CD4-positive, CD25-positive, alpha-beta regulatory T cell (primary cell): ENCODE data around the gene COPZ1. TPM values are rescaled to one million over a fixed set of nuclear protein-coding genes. Genes with fewer than 3 reads are reported as not detected.

Experiments
- ATAC-seq, 2 donors: fragments of 150-1000 bp; cut with Tn5 transposase; one replicate each; pipeline ENCODE4 v1.10.0; 2021; ENCODE audit warnings: low read depth in 2 of 2, moderate number of reproducible peaks in 2 of 2, moderate library complexity in 1 of 2
- DNase-seq, 3 donors: peaks; one replicate each; pipeline versions ENCODE4 v3.0.0 to v3.0.0-alpha.2; 2012 to 2022; ENCODE audit warnings: mixed read lengths in 1 of 3
- H3K27ac ChIP-seq: one replicate; pipeline ENCODE4 v1.7.0; 2013; ENCODE audit warnings: mild to moderate bottlenecking, low read length; ENCODE audit not compliant: insufficient read depth, poor library complexity, severe bottlenecking
- H3K27me3 ChIP-seq: one replicate; pipeline ENCODE4 v1.7.0; 2013; ENCODE audit warnings: low read length; ENCODE audit not compliant: control insufficient read depth, insufficient read depth
- H3K36me3 ChIP-seq: one replicate; pipeline ENCODE4 v1.7.0; 2013; ENCODE audit warnings: mild to moderate bottlenecking, low read length, moderate library complexity; ENCODE audit not compliant: control insufficient read depth, insufficient read depth
- H3K4me1 ChIP-seq: 2 replicates; pipeline ENCODE4 v1.7.0; 2013; ENCODE audit warnings: mild to moderate bottlenecking, low read length; ENCODE audit not compliant: insufficient read depth, control insufficient read depth, poor library complexity, severe bottlenecking
- H3K4me3 ChIP-seq: one replicate; pipeline ENCODE4 v1.7.0; 2013; ENCODE audit warnings: low read depth, mild to moderate bottlenecking, low read length, moderate library complexity
- H3K9me3 ChIP-seq, 2 experiments: 1 replicate in 1 of 2; 2 replicates in 1 of 2; pipeline ENCODE4 v1.7.0; 2013; ENCODE audit warnings: low read length in 2 of 2, mild to moderate bottlenecking in 1 of 2, moderate library complexity in 1 of 2; ENCODE audit not compliant: control insufficient read depth in 2 of 2
- H3K27ac Mint-ChIP-seq, 3 donors: one replicate each; pipeline ENCODE4 v1.8.0; 2020 to 2022; ENCODE audit warnings: mild to moderate bottlenecking in 3 of 3, mixed read lengths in 3 of 3, moderate library complexity in 2 of 3
- H3K27me3 Mint-ChIP-seq: one replicate; pipeline ENCODE4 v1.8.0; 2022; ENCODE audit warnings: mild to moderate bottlenecking, mixed read lengths
- H3K36me3 Mint-ChIP-seq: one replicate; pipeline ENCODE4 v1.8.0; 2020; ENCODE audit warnings: mixed read lengths
- H3K4me1 Mint-ChIP-seq, 4 donors: one replicate each; pipeline ENCODE4 v1.8.0; 2020 to 2022; ENCODE audit warnings: mixed read lengths in 4 of 4, mild to moderate bottlenecking in 1 of 4
- H3K4me3 Mint-ChIP-seq, 4 donors: one replicate each; pipeline ENCODE4 v1.8.0; 2020 to 2022; ENCODE audit warnings: mild to moderate bottlenecking in 4 of 4, mixed read lengths in 4 of 4, moderate library complexity in 3 of 4
- H3K9me3 Mint-ChIP-seq, 7 donors: one replicate each; pipeline ENCODE4 v1.8.0; 2020 to 2022; ENCODE audit warnings: mixed read lengths in 7 of 7, mild to moderate bottlenecking in 3 of 7, moderate library complexity in 2 of 7
- polyA plus RNA-seq, 4 donors: library from polyadenylated mRNA; unstranded; fragments of 300-500 nt; fragmentation: Illumina TruSeq; gene quantifications; one replicate each; pipeline ENCODE4 v1.2.3, GENCODE V29; 2021
- total RNA-seq: library from RNA; stranded (reverse); gene quantifications from one replicate; pipeline ENCODE4 v1.2.3, GENCODE V29; 2022

Gene COPZ1
- total and polyA plus RNA-seq, 5 donors from 2014 or later = 65.3 to 213 (median 154) TPM

DNA sequence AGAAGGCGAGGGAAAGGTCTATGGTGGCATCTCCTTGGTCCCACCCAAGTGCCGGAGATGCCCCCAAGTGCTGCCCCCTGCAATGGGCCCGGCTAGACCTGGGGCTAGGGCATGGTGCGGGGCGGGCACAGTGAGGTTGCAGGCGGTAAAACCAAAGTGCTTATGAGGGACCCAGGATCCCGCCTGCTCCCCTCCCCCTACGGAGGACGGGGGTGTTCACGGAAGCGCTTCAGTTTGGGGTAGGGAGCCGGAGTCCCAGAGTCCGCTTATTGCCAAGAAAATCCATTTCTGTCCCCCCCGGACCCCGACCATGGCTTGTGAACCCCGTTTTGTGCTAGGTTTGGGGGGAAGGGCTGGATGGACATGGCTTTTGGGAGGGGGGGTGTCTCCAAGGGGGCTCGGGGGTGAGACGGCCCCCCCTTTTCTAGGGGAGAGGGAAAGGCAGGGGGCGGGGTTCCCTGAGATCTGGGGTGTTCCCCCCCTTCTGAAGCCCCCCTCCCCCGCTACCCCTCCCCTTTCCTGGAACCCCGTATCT lies 44.7 kb downstream of the COPZ1 start:
- H3K27me3 ChIP-seq = peaks cover 6% of the 10 kb centered on the region
- ATAC-seq = no peak
- Mint-ChIP-seq H3K27ac (no peak overlapping the region), H3K4me3 (peak overlapping the region in 1 of 4 donors; percentile 77), H3K36me3 (no peaks in the 10 kb centered on the region), H3K27me3 (peaks cover 5% of the 10 kb centered on the region), H3K9me3 (no peaks in the 10 kb centered on the region), H3K4me1 (peaks cover under 1 to 24% (median 10%) of the 10 kb centered on the region in 4 donors)
- peaks cover 12% of the 10 kb centered on the region for H3K4me1 ChIP-seq
- no peaks in the 10 kb centered on the region for H3K9me3 ChIP-seq
- no peak overlapping the region for H3K4me3 ChIP-seq
- H3K27ac ChIP-seq = no peak overlapping the region
- no peak for DNase-seq
- H3K36me3 ChIP-seq = no peaks in the 10 kb centered on the region

DNA sequence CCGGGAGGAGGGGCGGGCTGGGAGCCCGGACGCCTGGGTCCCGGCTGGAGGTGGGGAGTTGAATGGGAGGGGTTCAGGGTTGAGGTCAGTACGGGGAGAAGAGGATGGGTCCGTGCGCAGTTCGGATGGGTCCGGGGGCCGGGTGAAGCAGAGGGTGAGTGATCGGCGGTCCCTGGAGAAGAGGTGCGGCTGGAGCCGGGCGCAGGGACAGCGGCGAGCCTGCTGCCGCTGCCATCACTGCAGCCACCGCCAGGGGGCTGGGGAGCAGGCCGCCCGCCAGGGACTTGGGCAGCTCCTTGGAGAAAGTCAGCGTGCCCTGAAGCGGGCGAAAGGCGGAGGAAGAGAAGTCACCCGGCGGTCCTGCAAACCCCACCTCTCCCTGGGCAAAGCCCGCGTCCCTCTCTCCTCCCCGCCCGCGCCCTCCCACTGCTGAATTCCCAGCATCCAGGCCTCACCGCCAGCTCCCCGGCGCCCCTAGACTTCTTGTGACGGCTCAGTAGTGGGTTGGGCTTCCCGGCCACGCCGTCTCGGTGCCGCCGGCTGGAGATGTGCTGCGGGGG lies 45.3 kb downstream of the COPZ1 start:
- no peak overlapping the region for H3K27ac ChIP-seq
- no peaks in the 10 kb centered on the region for H3K9me3 ChIP-seq
- Mint-ChIP-seq H3K36me3 (no peaks in the 10 kb centered on the region), H3K4me1 (peaks cover 0 to 24% (median 10%) of the 10 kb centered on the region in 4 donors), H3K4me3 (no peak overlapping the region), H3K27ac (no peak overlapping the region), H3K27me3 (peaks cover 5% of the 10 kb centered on the region), H3K9me3 (no peaks in the 10 kb centered on the region)
- ATAC-seq (no peak), DNase-seq (no peak)
- H3K36me3 ChIP-seq = no peaks in the 10 kb centered on the region
- H3K4me1 ChIP-seq = peaks cover 12% of the 10 kb centered on the region
- H3K27me3 ChIP-seq = peaks cover 6% of the 10 kb centered on the region
- no peak overlapping the region for H3K4me3 ChIP-seq

DNA sequence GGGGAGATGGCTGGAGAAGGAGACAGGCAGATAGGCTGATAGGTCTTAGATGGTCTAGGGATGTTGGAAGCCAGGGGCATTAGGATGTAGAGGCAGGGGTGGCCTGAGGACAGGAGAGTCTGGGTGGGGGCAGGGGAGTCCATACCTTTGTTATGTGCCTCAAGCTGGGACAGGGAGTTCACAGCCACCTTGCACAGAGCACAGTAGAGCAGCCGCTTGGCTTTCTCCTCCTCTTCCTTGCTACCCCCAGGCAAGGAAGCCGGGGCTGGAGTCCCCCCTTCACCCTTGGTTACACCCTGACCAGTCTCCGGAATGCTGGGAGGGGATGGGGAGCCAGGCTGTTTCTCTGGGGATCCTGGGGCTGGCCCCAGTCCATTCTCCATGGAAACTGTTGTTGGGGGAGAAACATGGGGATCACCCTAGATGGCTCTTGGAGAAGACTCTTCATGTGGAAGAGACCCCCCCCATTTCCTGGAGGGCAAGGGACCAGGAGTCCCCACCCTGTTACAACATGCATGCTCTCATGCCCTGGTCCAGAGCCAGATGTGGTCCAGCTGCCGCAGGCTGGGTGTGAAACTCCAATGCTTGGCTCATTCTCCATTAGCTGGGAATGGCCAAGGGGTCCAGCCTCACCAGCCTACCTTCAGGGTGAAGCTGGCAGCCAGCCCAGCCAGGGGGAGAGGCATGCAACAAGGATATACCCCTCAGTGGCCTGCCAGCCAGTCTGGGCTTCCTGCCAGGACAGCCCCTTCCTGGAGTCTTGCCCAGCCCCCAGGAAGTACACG lies 46.6 kb downstream of the COPZ1 start:
- Mint-ChIP-seq H3K36me3 (no peaks in the 10 kb centered on the region), H3K4me3 (no peak overlapping the region), H3K27me3 (peaks cover 5% of the 10 kb centered on the region), H3K9me3 (no peaks in the 10 kb centered on the region), H3K27ac (no peak overlapping the region), H3K4me1 (peaks cover 0 to 24% (median 10%) of the 10 kb centered on the region in 4 donors)
- DNase-seq = no peak
- Histone ChIP-seq H3K27me3 (peaks cover 6% of the 10 kb centered on the region), H3K4me1 (peaks cover 12% of the 10 kb centered on the region), H3K27ac (no peak overlapping the region), H3K36me3 (no peaks in the 10 kb centered on the region), H3K9me3 (no peaks in the 10 kb centered on the region), H3K4me3 (no peak overlapping the region)
- no peak for ATAC-seq

DNA sequence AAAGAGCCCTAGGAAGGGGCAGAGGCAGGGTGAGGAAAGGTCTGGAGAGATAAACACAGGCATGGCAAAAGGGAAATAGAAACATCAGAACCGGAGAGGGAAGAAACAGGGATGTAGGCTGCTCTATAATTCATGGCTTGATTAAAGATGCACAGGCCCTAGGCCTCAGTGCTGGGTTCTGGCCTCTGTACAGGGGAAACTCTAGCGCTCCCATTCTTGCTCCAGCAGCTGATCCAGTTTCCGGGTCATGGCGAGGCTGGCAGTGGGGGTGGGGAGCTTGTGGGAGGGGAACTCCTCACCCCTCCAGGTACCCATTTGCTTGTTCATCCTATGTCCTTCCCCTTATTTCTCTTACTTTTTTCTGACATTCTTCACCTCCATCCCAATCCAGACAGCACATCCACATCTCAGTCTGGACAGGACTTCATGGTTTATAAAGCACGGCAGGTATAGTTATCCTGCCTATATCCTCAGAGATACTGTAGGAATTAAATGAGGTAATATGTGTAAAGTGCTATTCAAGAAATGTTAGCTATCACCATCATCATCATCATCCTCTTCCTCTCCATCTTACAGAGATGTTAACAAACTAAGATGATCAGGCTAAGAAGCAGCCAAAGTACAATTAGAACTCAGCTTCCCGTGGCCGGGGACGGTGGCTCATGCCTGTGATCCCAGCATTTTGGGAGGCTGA lies 47.3 kb downstream of the COPZ1 start:
- no peak overlapping the region for H3K4me3 ChIP-seq
- H3K9me3 ChIP-seq = no peaks in the 10 kb centered on the region
- Mint-ChIP-seq H3K4me1 (peaks cover 0 to 24% (median 10%) of the 10 kb centered on the region in 4 donors), H3K9me3 (no peaks in the 10 kb centered on the region), H3K36me3 (no peaks in the 10 kb centered on the region), H3K27ac (no peak overlapping the region), H3K4me3 (no peak overlapping the region), H3K27me3 (no peaks in the 10 kb centered on the region)
- H3K27ac ChIP-seq = no peak overlapping the region
- H3K4me1 ChIP-seq = peaks cover 12% of the 10 kb centered on the region
- peaks cover 4% of the 10 kb centered on the region for H3K27me3 ChIP-seq
- no peak for DNase-seq
- H3K36me3 ChIP-seq = no peaks in the 10 kb centered on the region
- no peak for ATAC-seq

DNA sequence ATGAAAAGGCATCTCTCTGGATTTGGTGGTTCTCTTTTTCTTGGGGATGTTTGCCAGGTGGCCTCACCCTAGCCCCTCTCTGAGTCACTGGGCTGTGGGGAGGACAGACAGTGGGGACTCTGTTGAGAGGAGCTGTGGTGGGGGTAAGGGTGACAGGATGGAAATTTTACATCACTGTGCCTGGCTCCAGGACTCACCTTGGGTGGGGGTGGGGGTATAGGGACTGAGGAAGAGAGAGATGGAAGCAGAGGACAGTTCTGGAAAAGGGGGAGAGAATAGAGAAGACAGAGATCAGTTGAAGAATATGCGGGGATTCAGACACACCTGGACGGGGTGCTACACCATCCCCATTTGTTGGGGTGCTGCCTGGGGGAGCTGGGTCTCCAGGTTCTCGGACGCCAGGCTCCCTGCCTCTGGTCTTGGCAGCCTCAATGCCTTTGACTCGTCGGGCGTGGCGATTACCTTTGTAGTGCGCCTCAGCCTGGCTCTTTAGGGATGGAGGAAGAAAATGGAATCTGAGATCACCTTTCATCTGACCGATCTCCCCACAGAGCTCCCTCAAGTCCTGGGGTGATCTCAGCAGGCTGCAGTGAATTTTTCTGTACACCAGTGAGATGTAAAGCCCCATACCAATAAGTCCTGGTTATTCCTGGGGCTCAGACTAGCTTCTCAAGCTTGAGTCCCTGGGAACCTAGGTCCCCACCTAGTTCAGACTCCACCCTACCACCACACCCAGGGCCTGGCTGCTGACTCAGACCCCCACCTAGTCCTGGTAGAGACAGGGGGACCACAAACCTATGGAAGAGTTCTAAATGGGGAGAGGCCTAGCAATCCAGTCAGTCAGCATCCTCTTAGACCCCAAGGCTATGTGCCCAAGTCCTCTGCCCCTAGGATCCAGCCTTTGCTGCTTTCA lies 49.0 kb downstream of the COPZ1 start:
- ATAC-seq (no peak), DNase-seq (no peak)
- Mint-ChIP-seq H3K4me1 (peaks cover 0 to 15% (median 4%) of the 10 kb centered on the region in 4 donors), H3K36me3 (no peaks in the 10 kb centered on the region), H3K9me3 (no peaks in the 10 kb centered on the region), H3K27ac (peak overlapping the region in 1 of 3 donors; percentile 60), H3K4me3 (no peak overlapping the region), H3K27me3 (no peaks in the 10 kb centered on the region)
- no peaks in the 10 kb centered on the region for H3K36me3 ChIP-seq
- no peaks in the 10 kb centered on the region for H3K27me3 ChIP-seq
- H3K4me1 ChIP-seq = peaks cover 3% of the 10 kb centered on the region
- H3K4me3 ChIP-seq = no peak overlapping the region
- no peaks in the 10 kb centered on the region for H3K9me3 ChIP-seq
- H3K27ac ChIP-seq = no peak overlapping the region

DNA sequence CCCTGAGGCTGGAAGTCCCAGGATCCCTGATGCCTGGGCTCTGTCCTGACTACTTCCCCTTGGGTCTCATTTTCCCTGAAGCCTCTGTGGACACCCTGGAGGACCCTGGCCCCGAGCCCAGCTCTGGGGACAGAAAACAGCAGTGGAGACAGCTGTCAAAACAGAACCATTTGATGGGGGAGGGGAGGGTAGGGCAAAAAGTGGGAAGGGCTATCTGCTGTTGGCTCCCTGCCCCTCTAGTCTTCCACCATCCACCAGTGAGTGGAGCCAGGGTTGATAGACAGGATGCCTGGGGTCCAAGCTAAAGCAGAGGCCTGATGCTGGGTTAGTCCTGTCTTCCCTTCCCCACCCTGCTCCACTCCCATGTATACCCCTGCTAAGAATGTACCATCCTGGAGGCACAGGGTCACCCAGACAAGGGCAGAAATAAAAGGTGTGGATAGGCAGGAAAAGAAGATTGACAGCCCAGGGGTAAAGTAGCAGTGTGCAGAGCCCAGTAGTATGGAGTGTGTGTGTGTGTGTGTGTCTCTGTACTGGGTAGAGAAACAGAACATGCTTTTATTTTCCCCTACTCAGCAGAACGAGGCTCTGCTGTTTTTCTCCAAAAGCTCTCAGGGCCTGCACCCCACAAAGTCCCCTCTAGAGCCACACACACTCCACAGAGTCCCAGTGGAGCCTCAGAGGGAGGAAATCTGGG lies 49.8 kb downstream of the COPZ1 start:
- no peaks in the 10 kb centered on the region for H3K36me3 ChIP-seq
- no peak for ATAC-seq
- Mint-ChIP-seq H3K4me1 (peaks cover 0 to 16% (median 4%) of the 10 kb centered on the region in 4 donors), H3K4me3 (no peak overlapping the region), H3K9me3 (no peaks in the 10 kb centered on the region), H3K27ac (no peak overlapping the region), H3K36me3 (no peaks in the 10 kb centered on the region), H3K27me3 (no peaks in the 10 kb centered on the region)
- no peak overlapping the region for H3K4me3 ChIP-seq
- H3K27me3 ChIP-seq = no peaks in the 10 kb centered on the region
- no peak for DNase-seq
- no peak overlapping the region for H3K27ac ChIP-seq
- H3K4me1 ChIP-seq = peaks cover 4% of the 10 kb centered on the region
- H3K9me3 ChIP-seq = no peaks in the 10 kb centered on the region

DNA sequence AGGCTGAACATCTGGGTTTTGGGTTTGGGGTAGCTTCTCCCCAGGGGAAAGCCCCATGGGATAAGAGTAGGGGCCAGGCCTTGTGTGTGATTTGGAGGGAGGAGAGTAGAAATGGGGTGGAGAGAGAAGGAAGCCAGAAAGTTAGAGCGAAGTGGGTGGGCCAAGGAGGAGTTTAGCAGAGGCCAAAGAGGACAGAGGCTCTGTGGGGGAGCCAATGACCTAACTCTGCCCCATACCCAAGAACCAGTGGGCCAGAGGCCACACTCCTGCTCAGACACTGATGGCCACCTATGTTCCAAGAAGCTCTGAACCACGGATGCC lies 50.3 kb downstream of the COPZ1 start:
- Histone ChIP-seq H3K27me3 (no peaks in the 10 kb centered on the region), H3K4me1 (peaks cover 4% of the 10 kb centered on the region), H3K36me3 (no peaks in the 10 kb centered on the region), H3K4me3 (no peak overlapping the region), H3K27ac (no peak overlapping the region), H3K9me3 (no peaks in the 10 kb centered on the region)
- Mint-ChIP-seq H3K27me3 (no peaks in the 10 kb centered on the region), H3K4me3 (no peak overlapping the region), H3K36me3 (no peaks in the 10 kb centered on the region), H3K27ac (no peak overlapping the region), H3K4me1 (peaks cover 0 to 18% (median 6%) of the 10 kb centered on the region in 4 donors), H3K9me3 (no peaks in the 10 kb centered on the region)
- no peak for DNase-seq
- ATAC-seq = no peak
